Body of pancreas (tissue), 4 donors: Measurements from ENCODE around the gene TPD52L2. TPM values are rescaled to one million over a fixed set of nuclear protein-coding genes. Genes with fewer than 3 reads are reported as not detected.

Experiments used
- ATAC-seq: fragments of 150-250 bp; one replicate; pipeline ENCODE4 v1.9.1; 2016
- DNase-seq, 4 donors: peaks; one replicate each; pipeline ENCODE4 v3.0.0-alpha.2; 2019
- H3K27ac ChIP-seq, 4 donors: fragments of 200-600 bp; sonication (generic); 1 replicate in 3 of 4; 2 replicates in 1 of 4; pipeline versions ENCODE4 v1.5.1 to v1.6.1; 2016 to 2019; ENCODE audit warnings: mild to moderate bottlenecking in 1 of 4, mixed read lengths in 1 of 4, moderate library complexity in 1 of 4
- H3K27me3 ChIP-seq, 2 donors: fragments of 200-600 bp; sonication (generic); one replicate each; pipeline ENCODE4 v1.6.0; 2016; ENCODE audit warnings: mild to moderate bottlenecking in 1 of 2
- H3K36me3 ChIP-seq, 2 donors: fragments of 200-600 bp; sonication (generic); replicated peaks in 1 of 2; 2 replicates each; pipeline ENCODE4 v1.5.1; 2016; ENCODE audit warnings: low read depth in 2 of 2; ENCODE audit not compliant: insufficient read depth in 1 of 2
- H3K4me1 ChIP-seq: fragments of 200-600 bp; sonication (generic); one replicate; pipeline ENCODE4 v1.6.0; 2016
- H3K4me3 ChIP-seq, 2 donors: fragments of 200-600 bp; sonication (generic); 1 replicate in 1 of 2; 2 replicates in 1 of 2; pipeline ENCODE4 v1.5.1; 2016 to 2019
- H3K9me3 ChIP-seq, 3 donors: fragments of 200-600 bp; sonication (generic); 1 replicate in 2 of 3; 2 replicates in 1 of 3; pipeline ENCODE4 v1.5.1; 2016
- POLR2A ChIP-seq, 3 donors: fragments of 450-650 bp; IDR thresholded peaks; one replicate each; pipeline ENCODE4 v1.6.1; 2016; ENCODE audit warnings: antibody characterized with exemption in 3 of 3, mild to moderate bottlenecking in 2 of 3
- WGBS, 2 donors: methylation state at CpG; one replicate each; pipeline ENCODE4 v1.1.5; 2017; 5-methylcytosine and 5-hydroxymethylcytosine counted together
- intact Hi-C: fragments of 100-400 bp; cut with DNase I; formaldehyde crosslinking; loops from one replicate; pipeline ENCODE4 v1.15.1; 2023
- total RNA-seq, 2 donors: library from RNA; depleted of rRNA; stranded (reverse); fragments of >200 nt; gene quantifications; one replicate each; pipeline ENCODE4 v1.1.0, GENCODE V29; 2016
- TF ChIP-seq, protein P1 (sequence below), 7 experiments: fragments of 450-650 bp in 4 of 7; fragments of 200-600 bp in 3 of 7; sonication (generic) in 3 of 7; IDR thresholded peaks; one replicate each; pipeline ENCODE4 v1.5.1; 2016 to 2019; ENCODE audit warnings: antibody characterized with exemption in 7 of 7

TPD52L2 gene
- total RNA-seq, 2 donors from 2014 or later, result 31.4 to 47.1 TPM

DNA sequence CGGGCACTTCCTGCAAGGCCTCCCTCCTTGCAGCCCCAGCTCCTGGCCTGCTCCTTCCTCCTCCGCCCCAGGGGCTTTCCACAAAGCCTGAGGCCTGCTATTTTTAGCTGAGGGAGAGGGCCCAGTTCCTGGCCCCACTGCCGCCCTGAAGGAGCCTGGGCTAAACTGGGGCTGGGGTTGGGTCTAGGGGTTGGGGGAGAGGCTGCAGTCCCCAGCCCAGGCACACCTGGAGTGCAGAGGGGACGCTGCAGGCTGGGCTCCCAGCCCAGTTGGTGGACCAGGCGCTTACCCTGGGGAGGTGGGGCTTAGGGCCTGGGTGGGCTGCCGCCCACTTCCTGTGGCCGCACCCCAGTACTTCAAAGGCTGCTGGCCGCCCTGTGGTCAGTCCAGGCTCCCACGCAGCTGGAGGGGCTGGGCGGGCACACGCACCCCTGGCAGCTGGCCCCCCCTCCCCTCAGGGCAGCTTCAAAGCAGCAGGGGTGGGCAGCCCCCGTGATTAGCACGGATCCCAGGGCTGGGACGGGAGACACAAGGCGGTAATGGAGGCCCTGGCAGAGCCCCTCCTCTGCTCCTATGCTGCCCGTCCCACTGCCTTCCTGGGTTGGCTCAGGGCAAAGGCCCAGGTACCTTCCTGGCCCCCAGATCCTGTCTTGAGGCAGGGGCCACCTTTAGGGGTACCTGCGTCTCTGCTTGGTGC lies 10.9 kb upstream of the TPD52L2 start:
- DNase-seq, result no peak
- TF ChIP-seq, protein P1, sequence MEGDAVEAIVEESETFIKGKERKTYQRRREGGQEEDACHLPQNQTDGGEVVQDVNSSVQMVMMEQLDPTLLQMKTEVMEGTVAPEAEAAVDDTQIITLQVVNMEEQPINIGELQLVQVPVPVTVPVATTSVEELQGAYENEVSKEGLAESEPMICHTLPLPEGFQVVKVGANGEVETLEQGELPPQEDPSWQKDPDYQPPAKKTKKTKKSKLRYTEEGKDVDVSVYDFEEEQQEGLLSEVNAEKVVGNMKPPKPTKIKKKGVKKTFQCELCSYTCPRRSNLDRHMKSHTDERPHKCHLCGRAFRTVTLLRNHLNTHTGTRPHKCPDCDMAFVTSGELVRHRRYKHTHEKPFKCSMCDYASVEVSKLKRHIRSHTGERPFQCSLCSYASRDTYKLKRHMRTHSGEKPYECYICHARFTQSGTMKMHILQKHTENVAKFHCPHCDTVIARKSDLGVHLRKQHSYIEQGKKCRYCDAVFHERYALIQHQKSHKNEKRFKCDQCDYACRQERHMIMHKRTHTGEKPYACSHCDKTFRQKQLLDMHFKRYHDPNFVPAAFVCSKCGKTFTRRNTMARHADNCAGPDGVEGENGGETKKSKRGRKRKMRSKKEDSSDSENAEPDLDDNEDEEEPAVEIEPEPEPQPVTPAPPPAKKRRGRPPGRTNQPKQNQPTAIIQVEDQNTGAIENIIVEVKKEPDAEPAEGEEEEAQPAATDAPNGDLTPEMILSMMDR (IDR thresholded peaks at IDR 0.05), result no peak
- TF ChIP-seq POLR2A (IDR thresholded peaks at IDR 0.05), result no peak
- WGBS, 2 donors, result 34 to 39% methylated on average over 6 to 7 of the region's 17 CpGs
- ATAC-seq, result peak; percentile 25
- Histone ChIP-seq H3K27ac (peak overlapping the region in 3 of 4 donors; percentile 10 to 57 (median 44)), H3K9me3 (no peaks in the 10 kb centered on the region), H3K36me3 (no peaks in the 10 kb centered on the region), H3K4me3 (no peak overlapping the region), H3K27me3 (peaks cover 0 to 27% of the 10 kb centered on the region in 2 donors), H3K4me1 (peaks cover 22% of the 10 kb centered on the region)
- intact Hi-C loops, result loop anchor here (10.0 kb wide), 1 partner anchor 319 kb away; the partner anchor contains the start of gene PTK6

- Histone ChIP-seq H3K4me1 (peaks cover 25% of the 10 kb centered on the region), H3K27me3 (peaks cover 0 to 27% of the 10 kb centered on the region in 2 donors), H3K4me3 (no peak overlapping the region), H3K36me3 (no peaks in the 10 kb centered on the region), H3K9me3 (no peaks in the 10 kb centered on the region), H3K27ac (peak overlapping the region in 3 of 4 donors; percentile 10 to 57 (median 44))
- TF ChIP-seq, protein P1 (IDR thresholded peaks at IDR 0.05), result no peak
- no peak for TF ChIP-seq POLR2A (IDR thresholded peaks at IDR 0.05)
- DNase-seq, result no peak
- peak; percentile 3 for ATAC-seq
- intact Hi-C loops, result loop anchor here (10.0 kb wide), 1 partner anchor 320 kb away; the partner anchor contains the start of gene PTK6
- WGBS, 2 donors, result 5 to 8% methylated on average over 12 to 26 of the region's 26 CpGs
Measured at GRCh38 chr20:63854766-63855362, 10.2 kb upstream of the TPD52L2 start.

DNA sequence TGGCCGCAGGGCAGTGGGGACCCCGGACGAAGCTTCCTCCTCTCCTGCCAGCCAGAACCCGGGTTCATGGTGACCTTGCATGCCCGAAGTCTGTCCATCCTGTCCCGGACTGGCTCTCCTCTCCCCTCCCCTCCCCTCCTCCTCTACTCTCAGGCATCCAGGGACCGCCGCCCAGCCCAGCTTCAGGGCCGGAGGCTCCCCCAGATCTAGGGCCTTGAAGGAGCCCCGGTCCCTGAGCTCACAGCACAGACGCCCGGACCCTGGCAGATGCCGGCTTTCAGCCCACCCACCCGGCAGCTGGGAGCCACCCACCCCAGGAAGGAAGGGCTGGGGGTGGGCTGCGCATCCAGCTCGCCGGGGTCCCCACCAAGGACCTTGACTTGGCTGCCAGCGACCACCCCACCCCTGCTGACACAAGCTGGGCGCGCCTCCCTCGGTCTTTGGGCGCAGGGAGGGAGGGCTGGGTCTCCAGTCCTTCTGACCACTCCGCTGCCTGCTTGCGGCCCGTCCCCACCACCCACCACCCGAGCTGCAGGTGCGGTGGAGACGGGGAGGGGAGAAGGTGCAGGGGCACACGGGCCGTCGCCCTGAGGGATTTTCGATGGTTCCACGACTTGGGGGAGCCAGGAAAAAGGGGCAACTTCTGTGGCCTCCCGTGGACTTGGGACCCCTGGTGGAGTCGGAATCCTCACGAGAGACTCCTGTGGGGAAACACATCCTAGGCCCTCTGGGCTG lies 9.5 kb upstream of the TPD52L2 start:
- Histone ChIP-seq H3K4me1 (peaks cover 25% of the 10 kb centered on the region), H3K36me3 (no peaks in the 10 kb centered on the region), H3K27me3 (peaks cover 0 to 27% of the 10 kb centered on the region in 2 donors), H3K27ac (no peak overlapping the region), H3K9me3 (no peaks in the 10 kb centered on the region), H3K4me3 (no peak overlapping the region)
- WGBS, 2 donors, result 10 to 12% methylated on average over 5 to 35 of the region's 36 CpGs
- ATAC-seq, result peak; percentile 2
- intact Hi-C loops, result loop anchor here (10.0 kb wide), 1 partner anchor 321 kb away; the partner anchor contains the start of gene PTK6
- no peak for TF ChIP-seq POLR2A (IDR thresholded peaks at IDR 0.05)
- TF ChIP-seq, protein P1 (IDR thresholded peaks at IDR 0.05), result no peak
- no peak for DNase-seq

- intact Hi-C loops, result loop anchor here (10.0 kb wide), 1 partner anchor 321 kb away; the partner anchor contains the start of gene PTK6
- Histone ChIP-seq H3K36me3 (no peaks in the 10 kb centered on the region), H3K4me1 (peaks cover 25% of the 10 kb centered on the region), H3K27ac (no peak overlapping the region), H3K27me3 (peaks cover 0 to 27% of the 10 kb centered on the region in 2 donors), H3K9me3 (no peaks in the 10 kb centered on the region), H3K4me3 (no peak overlapping the region)
- ATAC-seq (no peak), DNase-seq (no peak)
- TF ChIP-seq POLR2A (IDR thresholded peaks at IDR 0.05), result peak in 1 of 3 donors; percentile 9
- TF ChIP-seq, protein P1 (IDR thresholded peaks at IDR 0.05), result no peak
- 30 to 45% methylated on average over 7 to 22 of the region's 22 CpGs for WGBS, 2 donors
Measured at GRCh38 chr20:63856098-63856511, 9.0 kb upstream of the TPD52L2 start.
